Right lobe of liver (tissue), 6 donors: ENCODE measurements around the gene SLCO3A1. TPM values are rescaled to one million over a fixed set of nuclear protein-coding genes. Genes with fewer than 3 reads are reported as not detected.

Experiments
- ATAC-seq, 4 donors: fragments of 200-7000 bp; cut with Tn5 transposase; one replicate each; pipeline ENCODE4 v1.9.1; 2020; ENCODE audit warnings: mild to moderate bottlenecking in 4 of 4, moderate library complexity in 4 of 4
- DNase-seq, 3 donors: peaks; one replicate each; pipeline ENCODE4 v3.0.0-alpha.2; 2020
- H3K27ac ChIP-seq, 3 donors: fragments of 200-600 bp; one replicate each; pipeline ENCODE4 v1.8.0; 2022
- H3K27me3 ChIP-seq, 2 donors: fragments of 200-600 bp; one replicate each; pipeline ENCODE4 v1.8.0; 2022
- H3K36me3 ChIP-seq, 4 donors: fragments of 200-600 bp; sonication (generic) in 1 of 4; one replicate each; pipeline versions ENCODE4 v1.5.1 to v1.8.0; 2017 to 2022; ENCODE audit warnings: control low read depth in 1 of 4
- H3K4me1 ChIP-seq, 4 donors: fragments of 200-600 bp; sonication (generic) in 1 of 4; one replicate each; pipeline versions ENCODE4 v1.5.1 to v1.8.0; 2017 to 2022; ENCODE audit warnings: control low read depth in 1 of 4
- H3K4me3 ChIP-seq, 3 donors: fragments of 200-600 bp; one replicate each; pipeline ENCODE4 v1.8.0; 2022
- H3K9me3 ChIP-seq, 4 donors: fragments of 200-600 bp; sonication (generic) in 1 of 4; one replicate each; pipeline versions ENCODE4 v1.5.1 to v1.8.0; 2017 to 2022; ENCODE audit warnings: control low read depth in 1 of 4
- CTCF ChIP-seq, 4 donors: fragments of 200-600 bp in 3 of 4; fragments of 450-650 bp in 1 of 4; IDR thresholded peaks; one replicate each; pipeline versions ENCODE4 v1.5.1 to v1.8.0; 2016 to 2022; ENCODE audit warnings: antibody characterized with exemption in 4 of 4, mild to moderate bottlenecking in 2 of 4
- POLR2A ChIP-seq: fragments of 450-650 bp; IDR thresholded peaks from one replicate; pipeline ENCODE4 v1.6.1; 2017; ENCODE audit warnings: antibody characterized with exemption, mild to moderate bottlenecking
- WGBS: methylation state at CpG from one replicate; pipeline ENCODE4 v1.1.6; 2018; ENCODE audit warnings: low coverage, low lambda C conversion rate; ENCODE audit not compliant: insufficient coverage; ENCODE audit errors: missing lambda C conversion rate; 5-methylcytosine and 5-hydroxymethylcytosine counted together
- intact Hi-C, 2 donors: fragments of 100-400 bp; cut with DNase I; formaldehyde crosslinking; loops; one replicate each; pipeline versions ENCODE4 v1.11.2 to v1.14.1; 2022
- total RNA-seq, 6 experiments: library from RNA; depleted of rRNA in 2 of 6; stranded (reverse); fragments of >200 nt in 2 of 6; fragmentation: NEBNext Ultra II Directional in 3 of 6; extraction: Animal tissue kit (Norgen Biotek cat#: 25700) in 3 of 6; gene quantifications; one replicate each; pipeline versions ENCODE4 v1.1.0 to v1.2.4, GENCODE V29; 2016 to 2023
- donor health status: DM: no; HTN: yes; CAD: no.
- donor health status: DM: no; HTN: no; CAD: no.
- donor health status: DM: no; HTN: no; CAD: no.
- donor health status: DM: no; HTN: yes; CAD: no.
- donor health status: DM: no; HTN: yes; CAD: no.

SLCO3A1 gene
- total RNA-seq, 6 experiments from 2014 or later, result 2.4 to 7.7 (median 3.7) TPM

GRCh38 chr15:92157666-92158298, 304.3 kb downstream of the SLCO3A1 start:
- H3K27me3 ChIP-seq, result no peaks in the 10 kb centered on the region
- no peak for ATAC-seq
- TF ChIP-seq CTCF (IDR thresholded peaks at IDR 0.05) (no peak), POLR2A (no peak)
- no peaks in the 10 kb centered on the region for H3K9me3 ChIP-seq
- no peaks in the 10 kb centered on the region for H3K4me1 ChIP-seq
- no peak overlapping the region for H3K4me3 ChIP-seq
- H3K27ac ChIP-seq, result no peak overlapping the region
- DNase-seq, result no peak
- no peaks in the 10 kb centered on the region for H3K36me3 ChIP-seq
- WGBS, result 87% methylated on average over 9 of the region's 10 CpGs
- intact Hi-C loops, result no loop called here

GRCh38 chr15:92158426-92158825, 304.9 kb downstream of the SLCO3A1 start:
- H3K36me3 ChIP-seq, result no peaks in the 10 kb centered on the region
- WGBS, result 95% methylated on average over 6 of the region's 6 CpGs
- H3K27me3 ChIP-seq, result no peaks in the 10 kb centered on the region
- TF ChIP-seq CTCF (IDR thresholded peaks at IDR 0.05) (no peak), POLR2A (no peak)
- ATAC-seq (no peak), DNase-seq (no peak)
- H3K4me1 ChIP-seq, result no peaks in the 10 kb centered on the region
- H3K4me3 ChIP-seq, result no peak overlapping the region
- intact Hi-C loops, result no loop called here
- no peaks in the 10 kb centered on the region for H3K9me3 ChIP-seq
- H3K27ac ChIP-seq, result no peak overlapping the region

DNA sequence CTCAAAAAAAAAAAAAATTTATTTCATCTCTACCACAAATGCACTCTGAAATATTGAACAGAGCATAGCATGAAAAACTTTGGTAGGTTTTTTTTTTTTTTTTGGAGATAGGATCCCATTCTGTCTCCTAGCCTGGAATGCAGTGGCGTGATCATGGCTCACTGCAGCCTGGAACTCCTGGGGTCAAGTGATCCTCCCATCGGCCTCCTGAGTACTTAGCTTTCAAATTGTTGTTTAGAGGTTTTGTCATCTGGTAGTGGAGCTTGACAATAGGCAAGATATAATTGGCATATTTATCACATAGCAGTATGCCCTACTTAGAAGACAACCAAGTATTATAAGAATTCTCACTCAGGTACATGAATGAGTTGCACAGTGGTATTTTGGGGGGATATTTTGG, 306.0 kb downstream of the SLCO3A1 start:
- no peak overlapping the region for H3K4me3 ChIP-seq
- no peak for TF ChIP-seq POLR2A
- TF ChIP-seq CTCF (IDR thresholded peaks at IDR 0.05), result no peak
- DNase-seq, result no peak
- H3K4me1 ChIP-seq, result peaks cover 0 to 3% (median 0%) of the 10 kb centered on the region in 4 donors
- WGBS, result 84% methylated on average over 2 of the region's 2 CpGs
- no peaks in the 10 kb centered on the region for H3K36me3 ChIP-seq
- no peaks in the 10 kb centered on the region for H3K27me3 ChIP-seq
- no peaks in the 10 kb centered on the region for H3K9me3 ChIP-seq
- H3K27ac ChIP-seq, result no peak overlapping the region
- intact Hi-C loops, result no loop called here
- ATAC-seq, result no peak

DNA sequence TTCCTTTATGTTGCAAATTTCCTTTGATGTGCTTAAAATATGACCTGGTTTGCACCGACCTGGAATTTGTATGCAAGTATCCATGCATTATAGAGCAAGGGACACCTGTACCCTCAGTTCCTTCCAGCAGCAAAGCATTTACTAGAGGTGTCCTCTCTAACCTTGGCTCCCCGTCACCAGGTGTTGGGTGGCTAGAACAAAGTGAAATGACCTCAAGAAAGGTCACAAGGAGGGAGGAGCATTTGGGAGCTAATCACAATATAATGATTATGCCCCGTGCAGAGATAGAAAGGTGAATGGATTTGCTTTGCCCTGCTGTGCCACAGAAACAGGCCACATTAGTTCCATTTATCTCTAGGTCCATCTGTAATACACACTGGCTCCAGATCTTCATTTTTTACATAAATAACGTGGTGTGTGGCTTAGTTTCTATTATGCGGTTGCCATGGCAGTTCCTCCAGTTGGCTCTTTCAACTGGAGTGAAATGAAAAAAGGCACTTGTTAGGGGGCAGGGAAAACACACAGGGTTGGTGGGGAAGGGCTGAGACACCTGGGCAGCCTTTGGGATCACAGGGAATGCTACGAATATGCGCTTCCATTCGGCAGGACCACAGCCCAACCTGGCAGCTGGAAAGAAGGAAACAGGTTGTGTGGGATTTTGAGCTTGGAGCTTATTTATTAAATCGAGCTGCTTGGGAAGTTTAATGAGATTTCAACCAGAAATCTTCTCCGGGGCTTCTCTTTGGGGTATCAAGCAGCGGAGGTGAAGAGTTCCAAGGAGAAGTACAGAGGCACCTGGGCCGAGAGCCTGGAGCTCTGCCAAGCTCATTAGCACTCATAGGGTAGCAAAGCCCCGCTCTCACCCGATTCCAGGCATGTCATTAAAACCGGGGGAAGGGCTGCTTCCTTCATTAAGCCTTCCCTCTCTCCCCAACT, 306.7 kb downstream of the SLCO3A1 start:
- TF ChIP-seq CTCF (IDR thresholded peaks at IDR 0.05), result no peak
- no peak for TF ChIP-seq POLR2A
- peaks cover 0 to 10% (median 0%) of the 10 kb centered on the region in 4 donors for H3K4me1 ChIP-seq
- no peak for ATAC-seq
- DNase-seq, result no peak
- H3K4me3 ChIP-seq, result no peak overlapping the region
- H3K9me3 ChIP-seq, result no peaks in the 10 kb centered on the region
- no peak overlapping the region for H3K27ac ChIP-seq
- H3K27me3 ChIP-seq, result no peaks in the 10 kb centered on the region
- WGBS, result 84% methylated on average over 11 of the region's 15 CpGs
- intact Hi-C loops, result no loop called here
- no peaks in the 10 kb centered on the region for H3K36me3 ChIP-seq
